Stimulated activated CD8-positive, alpha-beta memory T cell treated with anti-CD3 and anti-CD28 coated beads, Interleukin-7, amount 100 ng/mL, for 1 hour (primary cell): ENCODE measurements around the gene RAET1E.
"Not testable (repeated sequence)": the region's sequence is repeated elsewhere in the genome, so short reads cannot be mapped to it uniquely, and the experiment has no call there.

Source experiments
- DNase-seq, 2 donors: peaks; one replicate each; pipeline ENCODE4 v3.0.0-alpha.2; 2020; ENCODE audit warnings: low read depth in 2 of 2

RAET1E gene

GRCh38 chr6:149929422-149929821, 31.5 kb upstream of the RAET1E start:
- no peak for DNase-seq

- not testable (repeated sequence) for DNase-seq
Observed at GRCh38 chr6:149927025-149927424, 29.1 kb upstream of the RAET1E start.

GRCh38 chr6:149925974-149926777, 28.3 kb upstream of the RAET1E start:
- DNase-seq = peak in 1 of 2 donors; percentile 43

GRCh38 chr6:149925253-149925973, 27.5 kb upstream of the RAET1E start:
- DNase-seq = no peak

GRCh38 chr6:149924933-149925252, 27.0 kb upstream of the RAET1E start:
- DNase-seq = no peak

GRCh38 chr6:149924206-149924932, 26.5 kb upstream of the RAET1E start:
- DNase-seq = no peak

- no peak for DNase-seq
Observed at GRCh38 chr6:149923327-149923986, 25.5 kb upstream of the RAET1E start.

DNA sequence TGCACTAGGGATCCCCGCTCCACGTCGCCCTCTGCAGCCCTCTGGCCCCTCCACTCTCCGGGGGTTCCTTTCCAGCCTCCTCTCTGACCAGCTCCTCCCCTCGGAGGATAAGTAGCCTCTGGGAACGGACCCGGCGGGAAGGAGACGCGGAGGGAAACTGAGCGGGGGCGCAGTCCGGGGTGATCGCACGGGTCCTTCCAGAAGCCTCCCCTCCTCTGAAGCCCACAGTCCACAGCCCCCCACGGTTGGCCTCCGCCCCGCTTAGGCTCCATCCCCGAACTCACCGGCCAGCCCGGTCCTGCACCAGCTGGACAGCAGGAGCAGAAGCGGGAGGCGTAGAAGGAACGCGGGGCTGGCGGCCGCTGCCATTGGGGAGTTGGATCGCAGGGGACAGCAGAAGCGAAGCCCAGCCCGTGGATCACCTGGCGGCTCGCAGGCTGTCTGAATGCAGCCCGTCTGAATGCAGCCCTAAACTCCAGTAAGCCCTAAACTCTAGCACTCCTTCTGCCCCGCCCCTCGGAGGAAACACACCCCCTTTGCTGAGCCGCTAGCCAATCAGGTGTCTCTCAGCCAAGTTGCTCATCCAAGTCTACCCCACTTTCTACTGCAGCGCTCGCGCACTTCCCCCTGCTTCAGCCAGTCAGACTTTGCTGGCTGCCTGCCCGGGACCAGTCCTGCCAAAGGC, 24.9 kb upstream of the RAET1E start, which contains the start of gene RAET1G:
Gene RAET1G (minus strand): TSS at position 480 of the 685 bp plus-strand sequence. CDS start 111 bp downstream, at position 369.
- DNase-seq = peak; percentile 48 to 57

- not testable (repeated sequence) for DNase-seq
Observed at GRCh38 chr6:149922091-149922490, 24.2 kb upstream of the RAET1E start.

DNA sequence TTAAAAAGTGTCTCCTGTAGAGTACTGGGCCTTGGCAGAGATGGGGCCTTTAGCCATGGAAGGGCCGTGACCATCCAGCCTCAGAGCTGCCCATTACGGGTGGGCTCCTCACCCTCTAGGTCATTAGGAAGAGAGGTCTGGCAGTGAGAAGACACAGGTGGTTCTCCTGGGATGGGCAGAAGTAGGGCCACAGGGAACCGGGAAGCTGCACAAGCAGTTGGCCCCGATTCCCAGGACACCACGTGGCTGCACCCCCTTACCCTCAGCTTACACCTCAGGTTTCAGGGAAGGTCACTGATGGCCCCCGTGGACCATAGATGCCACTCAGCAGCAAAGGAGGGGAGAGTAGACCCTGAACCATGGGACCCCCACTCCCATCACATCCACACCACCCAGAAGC, 23.4 kb upstream of the RAET1E start:
- no peak for DNase-seq

DNA sequence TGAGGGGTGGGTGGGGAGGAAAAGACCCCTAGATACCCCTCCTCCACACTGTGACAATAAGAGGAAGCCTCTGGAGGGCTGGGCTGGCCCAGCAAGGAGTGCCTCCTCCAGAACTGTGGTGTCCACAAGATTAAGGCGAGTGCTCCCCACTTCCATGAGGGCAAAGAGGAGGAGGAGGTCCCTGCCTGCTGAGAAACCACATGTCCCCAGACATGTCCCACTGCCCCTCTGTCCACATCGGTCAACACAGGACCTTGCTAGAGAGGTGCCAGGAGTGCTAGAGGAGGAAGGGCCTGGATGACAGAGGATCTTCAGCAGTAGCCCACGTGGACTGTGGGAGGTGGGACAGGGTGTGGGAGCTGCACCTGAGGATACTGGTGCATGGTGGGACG, 21.9 kb upstream of the RAET1E start:
- DNase-seq = no peak

DNA sequence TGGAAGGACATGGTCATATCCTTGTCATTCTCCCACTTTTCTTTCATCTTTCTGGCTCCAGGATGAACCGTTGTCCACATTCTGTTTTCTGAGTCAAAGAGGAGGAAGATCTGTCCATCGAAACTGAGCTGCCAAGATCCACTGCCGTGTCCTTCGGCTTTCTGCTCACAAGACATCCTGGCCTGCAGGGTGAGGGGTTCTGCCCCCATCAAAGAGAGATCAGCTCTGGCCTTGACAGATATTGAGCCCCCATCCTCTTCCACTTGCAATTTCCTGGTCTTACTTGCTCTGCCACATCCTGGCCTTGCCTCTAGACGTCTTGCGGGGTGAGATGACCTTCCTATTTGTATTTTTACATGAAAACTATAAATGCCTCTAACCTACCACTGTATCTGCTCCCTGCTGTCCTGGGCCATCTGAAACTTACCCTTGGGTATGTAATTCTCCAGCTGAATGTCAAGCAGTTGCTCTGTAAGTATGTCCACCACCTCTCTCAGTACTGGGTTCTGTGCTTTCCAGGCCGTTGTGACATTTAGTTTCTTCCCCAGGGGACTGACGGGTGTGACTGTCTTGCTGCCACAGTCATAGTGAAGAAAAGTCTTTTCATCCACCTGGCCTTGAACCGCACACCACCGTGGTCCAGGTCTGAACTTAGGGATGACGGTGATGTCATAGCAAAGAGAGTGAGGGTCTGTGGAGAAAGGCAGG, 21.4 kb upstream of the RAET1E start:
- DNase-seq = not testable (repeated sequence)

DNA sequence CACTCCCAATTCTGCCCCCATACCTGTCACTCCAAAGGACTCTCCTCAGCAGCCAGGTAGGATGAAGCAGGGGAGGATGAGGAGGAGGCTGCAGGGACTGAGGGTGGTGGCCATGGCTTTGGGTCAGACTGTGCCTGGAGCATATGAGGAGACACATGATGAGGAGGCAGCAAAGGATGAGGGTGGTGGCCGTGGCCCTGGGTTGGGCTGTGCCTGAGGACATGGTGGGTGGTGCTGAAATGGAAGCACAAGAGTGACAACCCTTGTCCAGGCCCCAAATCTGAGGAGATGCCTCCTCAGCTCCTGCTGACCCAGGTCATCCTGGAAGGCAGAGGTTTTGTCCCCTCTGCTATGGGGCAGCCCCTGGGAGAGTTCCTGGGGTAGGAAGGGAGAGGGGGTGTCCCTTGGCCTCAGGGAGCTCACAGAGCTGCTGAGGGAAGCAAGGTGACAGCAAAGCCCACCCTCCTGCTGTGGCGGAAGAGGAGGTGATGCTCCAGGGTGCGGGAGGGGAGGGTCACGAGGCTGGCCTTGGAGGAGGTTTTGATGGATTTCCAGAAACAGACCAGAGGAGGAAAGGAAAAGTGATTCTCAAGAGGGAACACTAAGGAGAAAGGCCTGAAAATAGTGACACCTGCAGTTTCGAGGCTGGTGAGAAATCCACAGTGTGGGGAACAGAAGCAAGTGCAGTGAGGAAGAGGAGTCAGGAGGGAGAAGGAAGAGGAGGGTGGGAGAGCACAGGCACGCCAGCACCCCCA, 20.4 kb upstream of the RAET1E start:
- DNase-seq = no peak

GRCh38 chr6:149917679-149918078, 19.8 kb upstream of the RAET1E start:
- no peak for DNase-seq

DNA sequence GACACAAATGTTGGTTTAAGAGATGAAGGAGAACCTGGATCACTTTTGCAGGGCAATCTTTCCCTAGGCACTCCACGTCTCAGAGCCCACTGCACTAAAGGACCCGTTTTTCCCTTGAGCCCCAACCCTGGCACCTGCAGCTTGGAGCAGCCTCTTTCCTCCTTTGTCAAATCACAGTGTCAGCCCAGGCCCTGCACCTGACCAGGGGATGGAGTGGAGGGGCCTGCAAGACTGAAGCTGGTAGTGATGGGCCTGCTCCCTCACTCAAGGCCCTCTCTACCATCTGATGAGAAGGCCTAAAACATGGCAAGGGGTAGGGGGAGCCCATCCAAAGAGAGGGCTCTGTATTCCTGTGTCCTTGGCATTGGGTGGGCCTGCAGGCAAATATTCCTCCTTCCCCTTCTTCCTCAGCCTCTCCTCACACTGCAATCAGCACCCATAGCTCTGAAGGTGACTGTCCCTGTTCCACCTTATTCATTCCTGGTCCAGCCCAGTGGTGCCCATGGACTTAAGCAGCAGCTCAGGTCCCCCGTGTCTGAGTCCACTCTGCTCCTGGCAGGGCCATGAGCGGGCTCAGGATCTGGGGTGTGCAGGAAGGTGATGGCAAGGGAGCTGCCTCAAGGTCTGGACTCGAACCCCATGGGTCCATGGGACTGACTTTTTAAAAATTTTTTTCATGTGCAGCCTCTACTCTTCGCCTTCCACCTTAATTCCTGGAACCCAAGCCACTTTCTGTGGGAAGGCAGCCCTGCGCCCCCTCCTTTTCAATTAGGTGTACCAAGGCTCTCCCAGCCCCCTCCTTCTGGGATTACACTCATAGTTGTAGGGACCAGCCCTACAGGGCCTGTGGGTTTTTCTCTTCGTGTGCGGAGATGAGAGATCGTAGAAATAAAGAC, 18.3 kb upstream of the RAET1E start:
- no peak for DNase-seq

DNA sequence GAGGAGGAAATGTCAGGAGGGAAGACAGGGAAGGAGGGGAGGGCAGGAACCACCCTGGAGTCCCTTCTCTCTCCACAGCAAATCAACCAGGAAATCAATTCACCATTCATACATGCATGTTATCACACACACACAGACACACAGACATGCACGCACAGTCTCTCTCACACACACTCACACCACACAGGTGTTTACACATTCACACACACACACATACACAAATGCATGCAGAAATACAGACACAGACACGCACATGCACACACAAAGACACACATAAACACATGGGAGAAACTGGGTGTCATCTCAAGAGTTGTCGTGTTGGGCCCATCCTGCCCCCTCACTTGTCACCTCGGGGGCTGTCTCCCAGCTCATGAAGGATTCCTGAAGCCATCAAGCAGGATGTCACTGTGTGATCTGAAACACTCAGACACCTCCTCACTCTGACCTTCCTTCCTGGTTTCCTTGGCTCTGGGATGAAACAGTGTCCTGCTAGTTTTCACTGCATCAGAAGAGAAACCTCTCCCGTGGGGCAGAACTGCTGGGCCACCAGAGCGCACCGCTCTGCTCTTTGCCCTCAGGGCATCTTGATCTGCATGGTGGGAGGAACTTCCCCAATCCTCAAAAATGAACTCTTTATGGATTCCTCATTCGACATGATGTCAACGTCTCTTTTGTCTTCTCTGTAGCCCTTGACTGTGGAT, 15.8 kb upstream of the RAET1E start:
- DNase-seq = no peak

DNA sequence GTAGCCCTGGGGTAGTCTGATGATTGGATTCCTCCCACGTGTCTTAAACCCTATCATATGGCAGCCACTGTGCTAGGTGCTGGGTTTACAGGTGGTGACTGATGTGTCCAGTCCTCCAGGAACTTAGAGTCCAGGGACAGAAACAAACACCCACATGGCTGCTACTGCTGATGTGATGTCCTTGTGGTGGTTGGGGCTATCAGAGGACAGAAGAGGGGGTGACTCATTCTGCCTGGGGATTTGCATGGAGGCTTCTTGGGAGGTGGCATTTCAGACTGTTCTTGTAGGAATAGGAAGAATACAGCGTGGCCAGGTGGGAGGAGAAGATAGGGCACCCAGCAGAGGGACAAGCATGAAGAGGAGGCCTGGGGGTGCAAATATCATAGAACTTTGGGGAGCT, 15.2 kb upstream of the RAET1E start:
- no peak for DNase-seq

DNA sequence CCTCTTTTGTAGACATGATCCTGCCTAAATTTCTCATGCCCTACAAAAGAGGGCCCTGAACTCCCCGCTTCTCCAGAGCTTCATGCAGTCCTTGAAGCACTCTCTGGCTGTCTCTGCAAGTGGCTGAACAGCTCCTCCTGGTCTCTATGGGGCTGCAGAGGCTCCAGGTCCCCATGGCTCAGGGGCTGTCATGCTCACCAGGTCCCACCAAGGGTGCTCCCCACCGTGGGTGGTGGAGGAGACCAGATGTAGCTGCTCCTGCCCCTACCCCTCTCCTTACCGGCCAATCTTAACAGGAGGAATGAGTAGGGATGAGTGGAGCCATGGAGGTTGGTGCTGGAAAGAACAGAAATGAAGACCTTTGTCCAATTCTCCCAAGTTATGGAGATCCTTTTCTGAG, 14.8 kb upstream of the RAET1E start:
- DNase-seq = not testable (repeated sequence)
